DOHH2 (cell line): ENCODE results near the gene PPFIBP2.

ENCODE experiments used
- H3F3A ChIP-seq: fragments of 200-600 bp; sonication (generic), shearing (Covaris generic); 2 replicates; pipeline ENCODE4 v1.6.0; 2016; ENCODE audit warnings: antibody characterized with exemption, mild to moderate bottlenecking; ENCODE audit not compliant: control insufficient read depth, insufficient read depth
- H3K27ac ChIP-seq: fragments of 200-600 bp; sonication (generic); 2 replicates; pipeline ENCODE4 v1.5.1; 2014; ENCODE audit warnings: low read depth, mild to moderate bottlenecking, low read length, moderate library complexity
- H3K27me3 ChIP-seq: fragments of 200-600 bp; sonication (generic); 2 replicates; pipeline ENCODE4 v1.6.1; 2014; ENCODE audit warnings: mild to moderate bottlenecking, low read length, mixed read lengths; ENCODE audit not compliant: control insufficient read depth
- H3K36me3 ChIP-seq: fragments of 200-600 bp; sonication (generic); 2 replicates; pipeline ENCODE4 v1.6.1; 2014; ENCODE audit warnings: mild to moderate bottlenecking, low read length, moderate library complexity, mixed read lengths; ENCODE audit not compliant: control insufficient read depth
- H3K4me1 ChIP-seq: fragments of 200-600 bp; sonication (generic); 2 replicates; pipeline ENCODE4 v1.6.1; 2014; ENCODE audit warnings: mild to moderate bottlenecking, low read length, mixed read lengths; ENCODE audit not compliant: control insufficient read depth
- H3K4me2 ChIP-seq: fragments of 200-600 bp; sonication (generic); 2 replicates; pipeline ENCODE4 v1.6.0; 2014; ENCODE audit warnings: mild to moderate bottlenecking, low read length, moderate library complexity
- H3K4me3 ChIP-seq: fragments of 200-600 bp; sonication (generic); 2 replicates; pipeline ENCODE4 v1.5.1; 2014; ENCODE audit warnings: mild to moderate bottlenecking, low read length, mixed read lengths
- H3K79me2 ChIP-seq: fragments of 200-600 bp; sonication (generic); 2 replicates; pipeline ENCODE4 v1.6.1; 2014; ENCODE audit warnings: mild to moderate bottlenecking, low read length, mixed read lengths; ENCODE audit not compliant: control insufficient read depth
- H3K9me2 ChIP-seq: fragments of 200-600 bp; sonication (generic); replicated peaks from 2 replicates; pipeline ENCODE4 v1.6.1; 2014; ENCODE audit warnings: mild to moderate bottlenecking, low read length, mixed read lengths; ENCODE audit not compliant: control insufficient read depth
- H3K9me3 ChIP-seq: fragments of 200-600 bp; sonication (generic); 2 replicates; pipeline ENCODE4 v1.6.1; 2014; ENCODE audit warnings: antibody characterized with exemption, low read length, mixed read lengths; ENCODE audit not compliant: control insufficient read depth, insufficient read depth
- H4K20me1 ChIP-seq: fragments of 200-600 bp; sonication (generic); 2 replicates; pipeline ENCODE4 v1.6.0; 2014; ENCODE audit warnings: low read depth, mild to moderate bottlenecking, antibody characterized with exemption, low read length, moderate library complexity; ENCODE audit not compliant: control insufficient read depth, insufficient read depth
- EZH2phosphoT487 ChIP-seq: fragments of 200-600 bp; sonication (generic); IDR thresholded peaks from 2 replicates; pipeline ENCODE4 v1.6.1; 2017; ENCODE audit warnings: borderline replicate concordance, mild to moderate bottlenecking, antibody characterized with exemption, low read length, moderate library complexity, mixed read lengths
- TF ChIP-seq, protein P1 (sequence below): fragments of 200-600 bp; sonication (generic); IDR thresholded peaks from one replicate; pipeline ENCODE4 v1.5.1; 2014; ENCODE audit warnings: antibody characterized with exemption, mild to moderate bottlenecking, low read depth, low read length; ENCODE audit not compliant: poor library complexity, severe bottlenecking

Gene PPFIBP2

DNA sequence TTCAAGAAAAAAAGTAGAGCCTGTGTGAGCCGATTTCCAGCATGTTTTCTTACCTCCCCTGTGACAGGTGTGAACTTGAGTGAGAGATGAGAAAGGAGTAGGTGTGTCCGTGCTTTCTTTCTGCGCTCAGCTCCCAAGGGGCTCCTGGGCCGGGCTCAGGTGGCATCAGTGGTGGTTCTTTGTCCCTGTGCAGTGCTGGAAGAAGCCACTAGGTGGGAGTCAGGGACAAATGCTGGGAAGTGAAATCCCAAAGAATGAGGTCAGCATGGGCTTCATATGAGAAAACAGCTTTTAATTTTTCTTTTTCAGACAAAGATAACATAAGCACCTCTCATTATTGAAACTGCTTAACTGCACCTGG lies 57.8 kb downstream of the PPFIBP2 start:
- Histone ChIP-seq H3K4me2 (no peak overlapping the region), H3K79me2 (no peaks in the 10 kb centered on the region), H3F3A (no peaks in the 10 kb centered on the region), H3K9me3 (no peaks in the 10 kb centered on the region), H4K20me1 (no peaks in the 10 kb centered on the region; the same call in 1 of the 2 replicates), H3K4me3 (no peak overlapping the region), H3K36me3 (no peaks in the 10 kb centered on the region; the same call in 1 of the 2 replicates), H3K9me2 (no peaks in the 10 kb centered on the region), H3K27me3 (no peaks in the 10 kb centered on the region), H3K27ac (no peak overlapping the region), H3K4me1 (0 out of 2 replicates have a peak, but pooled peaks cover 4% of the 10 kb centered on the region)
- TF ChIP-seq, protein P1, sequence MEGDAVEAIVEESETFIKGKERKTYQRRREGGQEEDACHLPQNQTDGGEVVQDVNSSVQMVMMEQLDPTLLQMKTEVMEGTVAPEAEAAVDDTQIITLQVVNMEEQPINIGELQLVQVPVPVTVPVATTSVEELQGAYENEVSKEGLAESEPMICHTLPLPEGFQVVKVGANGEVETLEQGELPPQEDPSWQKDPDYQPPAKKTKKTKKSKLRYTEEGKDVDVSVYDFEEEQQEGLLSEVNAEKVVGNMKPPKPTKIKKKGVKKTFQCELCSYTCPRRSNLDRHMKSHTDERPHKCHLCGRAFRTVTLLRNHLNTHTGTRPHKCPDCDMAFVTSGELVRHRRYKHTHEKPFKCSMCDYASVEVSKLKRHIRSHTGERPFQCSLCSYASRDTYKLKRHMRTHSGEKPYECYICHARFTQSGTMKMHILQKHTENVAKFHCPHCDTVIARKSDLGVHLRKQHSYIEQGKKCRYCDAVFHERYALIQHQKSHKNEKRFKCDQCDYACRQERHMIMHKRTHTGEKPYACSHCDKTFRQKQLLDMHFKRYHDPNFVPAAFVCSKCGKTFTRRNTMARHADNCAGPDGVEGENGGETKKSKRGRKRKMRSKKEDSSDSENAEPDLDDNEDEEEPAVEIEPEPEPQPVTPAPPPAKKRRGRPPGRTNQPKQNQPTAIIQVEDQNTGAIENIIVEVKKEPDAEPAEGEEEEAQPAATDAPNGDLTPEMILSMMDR: peak; percentile 56
- TF ChIP-seq EZH2phosphoT487: no peak

DNA sequence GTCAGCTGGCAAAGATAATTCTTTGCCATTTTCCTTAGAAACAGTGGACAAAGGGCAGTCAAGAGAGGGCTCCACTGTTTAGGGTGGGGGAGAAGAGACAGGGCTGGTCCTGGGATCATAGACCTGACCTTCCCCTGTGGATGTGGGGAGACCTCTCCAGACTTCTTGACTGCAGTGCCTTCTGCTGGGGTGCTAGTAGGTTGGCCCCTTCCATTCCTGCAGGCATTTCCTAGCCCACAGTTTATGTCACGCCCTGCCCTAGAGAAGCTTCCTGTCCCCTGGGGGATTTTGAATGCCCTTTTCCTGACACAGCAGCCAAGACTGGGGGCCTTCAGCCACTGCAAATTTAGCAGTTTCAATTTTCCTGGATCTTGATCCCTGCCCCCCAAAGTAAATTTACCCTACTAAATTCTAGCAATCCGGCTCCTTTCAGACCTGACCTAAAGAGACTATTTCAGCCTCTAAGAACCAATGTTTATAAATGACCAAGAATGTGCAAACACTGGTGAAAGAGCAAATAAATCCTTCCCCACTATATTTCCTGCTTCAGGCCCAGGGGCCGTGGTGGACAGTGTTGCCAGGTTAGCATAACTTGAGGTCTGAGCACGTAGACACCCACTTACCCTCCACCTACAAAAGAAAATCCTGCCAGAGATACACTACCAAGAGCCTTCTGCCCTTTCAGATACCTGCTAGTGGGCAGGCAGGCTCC lies 58.4 kb downstream of the PPFIBP2 start:
- no peak for TF ChIP-seq EZH2phosphoT487
- TF ChIP-seq, protein P1: no peak
- Histone ChIP-seq H4K20me1 (no peaks in the 10 kb centered on the region; the same call in 1 of the 2 replicates), H3K27ac (no peak overlapping the region), H3K9me3 (no peaks in the 10 kb centered on the region), H3K79me2 (no peaks in the 10 kb centered on the region), H3K9me2 (no peaks in the 10 kb centered on the region), H3F3A (no peaks in the 10 kb centered on the region), H3K36me3 (no peaks in the 10 kb centered on the region; the same call in 1 of the 2 replicates), H3K27me3 (no peaks in the 10 kb centered on the region), H3K4me3 (no peak overlapping the region), H3K4me1 (peaks cover 9% of the 10 kb centered on the region), H3K4me2 (no peak overlapping the region)

DNA sequence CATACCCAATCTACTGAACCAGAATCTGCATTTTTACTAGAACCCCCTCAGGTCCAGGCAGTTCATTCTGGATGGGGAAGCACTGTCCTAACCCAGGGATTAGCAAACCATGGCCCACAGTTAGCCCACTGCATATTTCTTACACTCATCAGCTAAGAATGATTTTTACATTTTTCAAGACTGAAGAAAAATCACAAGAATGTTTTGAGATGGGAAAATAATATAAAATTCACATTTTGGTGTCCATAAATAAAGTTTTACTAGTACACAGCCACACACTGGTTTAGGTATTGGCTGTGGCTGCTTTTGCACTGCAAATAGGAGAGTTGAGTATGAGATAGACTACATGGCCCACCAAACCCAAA lies 59.4 kb downstream of the PPFIBP2 start:
- Histone ChIP-seq H3K79me2 (no peaks in the 10 kb centered on the region), H3K4me2 (no peak overlapping the region), H3K27me3 (no peaks in the 10 kb centered on the region), H3K9me3 (no peaks in the 10 kb centered on the region), H3K9me2 (no peaks in the 10 kb centered on the region), H3K27ac (no peak overlapping the region), H3K4me1 (peaks cover 19% of the 10 kb centered on the region), H4K20me1 (no peaks in the 10 kb centered on the region; the same call in 1 of the 2 replicates), H3K4me3 (no peak overlapping the region), H3F3A (no peaks in the 10 kb centered on the region), H3K36me3 (no peaks in the 10 kb centered on the region; the same call in 1 of the 2 replicates)
- TF ChIP-seq EZH2phosphoT487: no peak
- TF ChIP-seq, protein P1: no peak
